OCI-LY3 (cell line): ENCODE measurements around the gene SPTAN1.
"Not testable (repeated sequence)": the region's sequence is repeated elsewhere in the genome, so short reads cannot be mapped to it uniquely, and the experiment has no call there.

Source experiments
- H2AFZ ChIP-seq: fragments of 200-600, 300-600 bp; shearing (Covaris generic); 2 replicates; pipeline ENCODE4 v1.6.0; 2014; ENCODE audit warnings: antibody characterized with exemption, low read depth, low read length
- H3K27ac ChIP-seq: fragments of 200-600, 300-600 bp; sonication (generic); 2 replicates; pipeline ENCODE4 v1.5.1; 2014; ENCODE audit warnings: mild to moderate bottlenecking, low read length, moderate library complexity, mixed read lengths
- H3K27me3 ChIP-seq: fragments of 200-600, 300-600 bp; sonication (generic); 2 replicates; pipeline ENCODE4 v1.6.1; 2014; ENCODE audit warnings: low read depth, low read length, mixed read lengths
- H3K36me3 ChIP-seq: fragments of 200-600, 300-600 bp; sonication (generic); replicated peaks from 2 replicates; pipeline ENCODE3; 2014; ENCODE audit warnings: low read depth, low read length, mixed read lengths
- H3K4me1 ChIP-seq: fragments of 300-600, 200-600 bp; sonication (generic); 2 replicates; pipeline ENCODE4 v1.6.1; 2014; ENCODE audit warnings: low read length, mixed read lengths
- H3K4me2 ChIP-seq: fragments of 200-600, 300-600 bp; sonication (generic); 2 replicates; pipeline ENCODE4 v1.6.1; 2014; ENCODE audit warnings: low read length, mixed read lengths
- H3K4me3 ChIP-seq: fragments of 300-600, 200-600 bp; sonication (generic); 2 replicates; pipeline ENCODE4 v1.5.1; 2014; ENCODE audit warnings: antibody characterized with exemption, mild to moderate bottlenecking, low read length, moderate library complexity
- H3K79me2 ChIP-seq: fragments of 300-600, 200-600 bp; shearing (Covaris generic); 2 replicates; pipeline ENCODE4 v1.6.1; 2014; ENCODE audit warnings: mild to moderate bottlenecking, low read length, mixed read lengths
- H3K9ac ChIP-seq: fragments of 300-600, 200-600 bp; shearing (Covaris generic); 2 replicates; pipeline ENCODE4 v1.6.0; 2014; ENCODE audit warnings: mild to moderate bottlenecking, low read length, moderate library complexity
- H3K9me3 ChIP-seq: fragments of 200-600, 300-600 bp; shearing (Covaris generic); 2 replicates; pipeline ENCODE4 v1.6.1; 2014; ENCODE audit warnings: low read length, mixed read lengths; ENCODE audit not compliant: insufficient read depth
- H4K20me1 ChIP-seq: fragments of 200-600, 300-600 bp; sonication (generic); 2 replicates; pipeline ENCODE4 v1.6.1; 2016; ENCODE audit warnings: low read length, mixed read lengths; ENCODE audit not compliant: insufficient read depth
- EZH2phosphoT487 ChIP-seq: fragments of 200-600 bp; shearing (Covaris generic); IDR thresholded peaks from 2 replicates; pipeline ENCODE4 v1.6.1; 2018; ENCODE audit warnings: antibody characterized with exemption, mixed run types, low read depth
- TF ChIP-seq, protein P1 (sequence below): fragments of 200-600, 300-600 bp; sonication (generic); IDR thresholded peaks from 2 replicates; pipeline ENCODE4 v1.5.1; 2014; ENCODE audit warnings: antibody characterized with exemption, low read length, low read depth

SPTAN1 gene

DNA sequence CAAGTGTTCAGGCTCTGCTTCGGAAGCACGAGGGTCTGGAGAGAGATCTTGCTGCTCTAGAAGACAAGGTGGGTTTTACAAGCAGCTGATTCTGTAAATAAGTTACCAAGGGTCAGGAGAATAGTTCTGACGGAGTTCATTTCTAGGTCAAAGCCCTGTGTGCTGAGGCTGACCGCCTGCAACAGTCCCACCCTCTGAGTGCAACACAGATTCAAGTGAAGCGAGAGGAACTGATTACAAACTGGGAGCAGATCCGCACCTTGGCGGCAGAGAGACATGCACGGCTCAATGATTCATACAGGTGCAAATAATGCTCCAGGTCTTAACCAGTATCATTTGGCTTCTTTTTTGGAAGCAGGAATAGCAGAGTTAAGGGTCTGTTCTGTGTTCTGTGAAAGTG is 24.8 kb downstream of the SPTAN1 start:
- Histone ChIP-seq H3K27me3 (no peaks in the 10 kb centered on the region), H3K4me1 (no peaks in the 10 kb centered on the region), H2AFZ (no peak overlapping the region), H3K4me2 (no peak overlapping the region), H3K36me3 (peaks cover 61% of the 10 kb centered on the region), H3K9me3 (no peaks in the 10 kb centered on the region), H3K79me2 (no peaks in the 10 kb centered on the region), H3K9ac (no peak overlapping the region), H3K27ac (no peak overlapping the region), H4K20me1 (no peaks in the 10 kb centered on the region; the same call in 1 of the 2 replicates), H3K4me3 (no peak overlapping the region)
- no peak for TF ChIP-seq EZH2phosphoT487
- TF ChIP-seq, protein P1, sequence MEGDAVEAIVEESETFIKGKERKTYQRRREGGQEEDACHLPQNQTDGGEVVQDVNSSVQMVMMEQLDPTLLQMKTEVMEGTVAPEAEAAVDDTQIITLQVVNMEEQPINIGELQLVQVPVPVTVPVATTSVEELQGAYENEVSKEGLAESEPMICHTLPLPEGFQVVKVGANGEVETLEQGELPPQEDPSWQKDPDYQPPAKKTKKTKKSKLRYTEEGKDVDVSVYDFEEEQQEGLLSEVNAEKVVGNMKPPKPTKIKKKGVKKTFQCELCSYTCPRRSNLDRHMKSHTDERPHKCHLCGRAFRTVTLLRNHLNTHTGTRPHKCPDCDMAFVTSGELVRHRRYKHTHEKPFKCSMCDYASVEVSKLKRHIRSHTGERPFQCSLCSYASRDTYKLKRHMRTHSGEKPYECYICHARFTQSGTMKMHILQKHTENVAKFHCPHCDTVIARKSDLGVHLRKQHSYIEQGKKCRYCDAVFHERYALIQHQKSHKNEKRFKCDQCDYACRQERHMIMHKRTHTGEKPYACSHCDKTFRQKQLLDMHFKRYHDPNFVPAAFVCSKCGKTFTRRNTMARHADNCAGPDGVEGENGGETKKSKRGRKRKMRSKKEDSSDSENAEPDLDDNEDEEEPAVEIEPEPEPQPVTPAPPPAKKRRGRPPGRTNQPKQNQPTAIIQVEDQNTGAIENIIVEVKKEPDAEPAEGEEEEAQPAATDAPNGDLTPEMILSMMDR = no peak

DNA sequence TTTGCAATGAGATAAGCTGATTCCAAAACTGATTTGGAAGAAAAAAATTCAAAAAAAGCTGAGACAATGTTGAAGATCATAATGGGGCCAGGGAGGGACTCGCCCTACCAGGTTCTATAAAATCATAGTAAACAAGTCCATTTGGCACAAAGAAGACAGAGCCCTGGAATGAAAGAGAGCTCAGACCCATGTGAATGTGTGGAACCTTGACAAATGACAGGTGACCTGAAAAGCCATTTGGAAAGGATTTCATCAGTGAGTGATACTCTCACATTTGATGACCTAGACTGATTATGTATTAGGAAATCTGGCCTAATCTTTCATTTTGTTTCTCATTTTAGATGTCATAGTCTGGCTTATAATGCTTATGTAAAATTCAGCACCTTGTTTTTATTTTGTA is 26.8 kb downstream of the SPTAN1 start:
- Histone ChIP-seq H3K4me1 (no peaks in the 10 kb centered on the region), H4K20me1 (no peaks in the 10 kb centered on the region; the same call in 1 of the 2 replicates), H3K9me3 (no peaks in the 10 kb centered on the region), H3K27ac (no peak overlapping the region), H3K4me3 (no peak overlapping the region), H3K36me3 (peaks cover 70% of the 10 kb centered on the region), H2AFZ (no peak overlapping the region), H3K4me2 (no peak overlapping the region), H3K9ac (no peak overlapping the region), H3K27me3 (no peaks in the 10 kb centered on the region), H3K79me2 (no peaks in the 10 kb centered on the region)
- TF ChIP-seq, protein P1 = no peak
- no peak for TF ChIP-seq EZH2phosphoT487

DNA sequence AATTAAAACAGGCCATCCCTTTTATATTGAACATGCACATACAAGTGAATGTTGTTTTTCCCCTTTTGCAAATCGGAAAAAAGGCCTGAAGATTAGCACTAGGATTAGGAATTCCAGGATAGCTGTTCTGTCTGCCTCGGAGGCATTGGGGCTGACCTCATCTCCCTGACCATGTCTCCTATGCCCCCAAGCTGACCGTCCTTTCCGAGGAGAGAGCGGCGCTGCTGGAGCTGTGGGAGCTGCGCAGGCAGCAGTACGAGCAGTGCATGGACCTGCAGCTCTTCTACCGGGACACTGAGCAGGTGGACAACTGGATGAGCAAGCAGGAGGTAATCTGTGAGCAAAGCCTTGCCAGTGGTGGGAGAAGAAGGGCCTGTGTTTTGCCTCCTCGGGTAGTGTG is 28.3 kb downstream of the SPTAN1 start:
- H3K4me3 ChIP-seq = no peak overlapping the region
- TF ChIP-seq, protein P1 = no peak
- no peak for TF ChIP-seq EZH2phosphoT487
- H4K20me1 ChIP-seq = no peaks in the 10 kb centered on the region; the same call in 1 of the 2 replicates
- H2AFZ ChIP-seq = no peak overlapping the region
- no peaks in the 10 kb centered on the region for H3K9me3 ChIP-seq
- H3K27ac ChIP-seq = no peak overlapping the region
- no peak overlapping the region for H3K9ac ChIP-seq
- no peaks in the 10 kb centered on the region for H3K27me3 ChIP-seq
- no peaks in the 10 kb centered on the region for H3K79me2 ChIP-seq
- H3K4me1 ChIP-seq = no peaks in the 10 kb centered on the region
- peaks cover 72% of the 10 kb centered on the region for H3K36me3 ChIP-seq
- H3K4me2 ChIP-seq = no peak overlapping the region

DNA sequence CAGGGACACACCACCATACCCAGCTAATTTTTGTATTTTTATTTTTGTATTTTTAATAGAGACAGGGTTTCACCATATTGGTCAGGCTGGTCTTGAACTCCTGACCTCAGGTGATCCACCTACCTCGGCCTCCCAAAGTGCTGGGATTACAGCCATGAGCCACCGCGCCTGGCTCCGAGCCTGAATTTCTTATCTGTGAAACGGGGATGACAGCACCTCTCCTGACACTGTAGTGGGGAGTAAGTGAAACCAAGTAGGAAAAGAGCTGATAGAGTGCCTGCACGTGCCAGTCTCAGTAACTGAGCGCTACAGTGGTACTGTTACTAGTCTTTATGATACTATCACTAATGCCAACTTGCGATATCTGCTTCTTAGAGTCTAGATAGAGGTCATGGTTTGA is 32.8 kb downstream of the SPTAN1 start:
- not testable (repeated sequence) for H2AFZ ChIP-seq, H3K9ac ChIP-seq, H3K27me3 ChIP-seq, H3K4me3 ChIP-seq, H3K79me2 ChIP-seq, H3K9me3 ChIP-seq, H3K27ac ChIP-seq, H3K4me2 ChIP-seq, H4K20me1 ChIP-seq, H3K4me1 ChIP-seq
- H3K36me3 ChIP-seq = peaks cover 60% of the 10 kb centered on the region

DNA sequence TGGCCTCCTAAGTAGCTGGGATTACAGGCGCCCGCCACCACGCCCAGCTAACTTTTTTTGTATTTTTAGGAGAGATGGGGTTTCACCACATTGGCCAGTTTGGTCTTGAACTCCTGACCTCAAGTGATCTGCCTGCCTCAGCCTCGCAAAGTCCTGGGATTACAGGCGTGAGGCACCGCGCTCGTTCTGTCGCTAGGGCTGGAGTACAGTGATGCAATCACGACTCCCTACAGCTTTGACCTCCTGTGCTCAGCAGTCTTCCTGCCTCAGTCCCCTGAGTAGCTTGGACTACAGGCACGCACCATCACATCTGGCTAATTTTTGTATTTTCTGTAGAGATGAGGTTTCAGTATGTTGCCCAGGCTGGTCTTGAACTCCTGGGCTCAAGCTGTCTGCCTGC is 34.5 kb downstream of the SPTAN1 start:
- not testable (repeated sequence) for H4K20me1 ChIP-seq, H3K4me1 ChIP-seq, H3K4me2 ChIP-seq, H3K9ac ChIP-seq, H3K9me3 ChIP-seq, H3K27me3 ChIP-seq, H3K4me3 ChIP-seq, H2AFZ ChIP-seq, H3K79me2 ChIP-seq, H3K27ac ChIP-seq
- peaks cover 53% of the 10 kb centered on the region for H3K36me3 ChIP-seq
